GM21360 (cell line): ENCODE data around the gene GPHN.

Experiments used
- ATAC-seq: cut with Tn5 transposase; IDR thresholded peaks from one replicate; pipeline ENCODE4 v1.9.1; 2021; ENCODE audit warnings: mild to moderate bottlenecking, moderate library complexity; ENCODE audit not compliant: unreplicated experiment

The GPHN gene

GRCh38 chr14:66596241-66596985 is 88.5 kb downstream of the GPHN start:
- no peak for ATAC-seq

- ATAC-seq = no peak
These were observed 92.5 kb downstream of the GPHN start for GRCh38 chr14:66600416-66600815.

- no peak for ATAC-seq
These were observed 94.1 kb downstream of the GPHN start for GRCh38 chr14:66601932-66602578.

GRCh38 chr14:66603945-66604344 is 96.0 kb downstream of the GPHN start:
- no peak for ATAC-seq

GRCh38 chr14:66606826-66607225 is 98.9 kb downstream of the GPHN start:
- ATAC-seq = no peak

- no peak for ATAC-seq
These were observed 102.2 kb downstream of the GPHN start for GRCh38 chr14:66610154-66610563.

- no peak for ATAC-seq
These were observed 105.4 kb downstream of the GPHN start for GRCh38 chr14:66613344-66613743.

- ATAC-seq = no peak
These were observed 112.0 kb downstream of the GPHN start for GRCh38 chr14:66619952-66620351.

- ATAC-seq = no peak
These were observed 115.9 kb downstream of the GPHN start for GRCh38 chr14:66623838-66624237.

- no peak for ATAC-seq
These were observed 116.5 kb downstream of the GPHN start for GRCh38 chr14:66624336-66624937.

GRCh38 chr14:66628636-66629035 is 120.7 kb downstream of the GPHN start:
- no peak for ATAC-seq

- no peak for ATAC-seq
These were observed 121.6 kb downstream of the GPHN start for GRCh38 chr14:66629499-66629898.

- ATAC-seq = no peak
These were observed 126.9 kb downstream of the GPHN start for GRCh38 chr14:66634876-66635275.

- ATAC-seq = no peak
These were observed 127.5 kb downstream of the GPHN start for GRCh38 chr14:66635435-66635834.

GRCh38 chr14:66636240-66636639 is 128.3 kb downstream of the GPHN start:
- ATAC-seq = no peak

GRCh38 chr14:66638689-66639088 is 130.7 kb downstream of the GPHN start:
- no peak for ATAC-seq

GRCh38 chr14:66641861-66642635 is 134.1 kb downstream of the GPHN start:
- ATAC-seq = no peak

- ATAC-seq = no peak
These were observed 135.4 kb downstream of the GPHN start for GRCh38 chr14:66643344-66643743.

- no peak for ATAC-seq
These were observed 137.8 kb downstream of the GPHN start for GRCh38 chr14:66645716-66646115.

- no peak for ATAC-seq
These were observed 141.6 kb downstream of the GPHN start for GRCh38 chr14:66649498-66649897.

- ATAC-seq = peak; percentile 66
These were observed 142.6 kb downstream of the GPHN start for GRCh38 chr14:66650491-66650911.
